Measurements from ENCODE around the gene CFAP20DC.
"Not testable (repeated sequence)": the region's sequence is repeated elsewhere in the genome, so short reads cannot be mapped to it uniquely, and the experiment has no call there.

The CFAP20DC gene

DNA sequence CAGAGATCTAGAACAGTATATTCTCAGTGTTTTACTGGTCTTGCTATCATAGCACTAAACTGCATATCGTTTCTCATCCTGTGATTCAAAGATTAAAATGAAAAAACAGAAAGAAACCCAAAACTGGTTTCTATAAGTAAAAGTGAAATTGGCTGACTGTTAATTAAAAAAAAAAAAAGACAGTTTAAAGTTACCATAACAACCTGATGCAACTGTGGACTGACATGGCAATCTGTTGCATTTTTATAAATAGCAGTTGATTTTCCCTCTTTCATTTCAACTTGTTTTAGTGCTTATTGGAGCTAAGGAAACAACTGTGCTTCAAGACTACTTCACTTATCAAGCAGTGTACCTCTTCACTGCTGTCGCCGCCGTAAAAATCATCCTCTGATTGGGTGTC is 186.6 kb downstream of the CFAP20DC start:
- ChIA-PET CTCF (interaction anchor here (0.6 kb wide), 1 partner anchor 1997 kb away, joined by 4 read pairs; no protein-coding TSS in a partner anchor), POLR2A (ENCODE audit: low non-redundant PET) (no interaction called here)

GRCh38 chr3:58861551-58861950 is 188.3 kb downstream of the CFAP20DC start:
- TF ChIP-seq CTCF (conservative IDR thresholded peaks at IDR 0.05; ENCODE audit: low read depth), result no peak
- no peak for DNase-seq (ENCODE audit: low spot score)
- POLR2A ChIA-PET (ENCODE audit: low non-redundant PET), result no interaction called here
- CTCF ChIA-PET, result interaction anchor here (0.6 kb wide), 1 partner anchor 36 kb away, joined by 3 read pairs; no protein-coding TSS in a partner anchor
- H3K27ac ChIP-seq, result no peak overlapping the region

More for the DNA sequence above, 186.6 kb downstream of the CFAP20DC start:
- H3K27ac ChIP-seq, result no peak overlapping the region
- no peak for TF ChIP-seq CTCF (conservative IDR thresholded peaks at IDR 0.05; ENCODE audit: low read depth)
- no peak for DNase-seq (ENCODE audit: low spot score)

DNA sequence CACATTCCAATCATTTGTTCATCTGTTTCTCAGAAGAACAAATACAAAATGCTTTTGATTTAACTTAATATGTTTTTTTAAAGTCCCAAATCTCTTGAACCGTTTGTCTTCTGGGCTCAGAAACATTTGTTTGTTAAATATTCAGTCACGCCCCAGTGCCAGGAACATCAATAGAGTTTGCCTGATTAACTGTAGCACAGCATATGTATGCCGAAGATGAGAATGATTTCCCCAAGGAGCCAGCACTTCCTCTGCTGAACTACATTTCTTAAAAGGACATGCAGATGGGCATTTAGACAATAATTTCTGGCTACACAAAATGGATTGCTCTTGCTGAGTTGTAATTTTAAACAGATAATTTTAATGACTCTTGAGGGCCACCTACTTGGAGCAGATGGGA is 191.7 kb downstream of the CFAP20DC start:
- no peak for TF ChIP-seq CTCF (conservative IDR thresholded peaks at IDR 0.05; ENCODE audit: low read depth)
- CTCF ChIA-PET, result no interaction called here
- H3K27ac ChIP-seq, result no peak overlapping the region
- POLR2A ChIA-PET (ENCODE audit: low non-redundant PET), result no interaction called here
- DNase-seq (ENCODE audit: low spot score), result no peak

DNA sequence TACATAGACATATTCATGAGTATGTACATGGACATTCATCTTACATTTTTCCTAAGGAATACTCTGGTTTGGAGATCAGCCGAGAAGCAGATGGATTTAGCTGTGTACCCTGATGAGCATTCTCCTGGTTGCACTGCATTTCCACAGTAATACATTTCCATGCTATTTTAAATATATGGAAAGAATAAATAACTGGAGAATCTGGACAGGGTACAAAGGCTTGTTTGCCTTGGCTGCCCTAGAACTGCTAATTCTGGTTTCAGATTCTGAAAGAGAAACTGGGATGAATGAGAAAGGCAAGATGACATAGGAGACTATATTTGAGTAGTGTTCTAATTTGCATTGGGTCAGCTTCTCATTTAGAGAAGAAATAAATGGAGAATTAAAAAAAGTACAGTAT is 192.4 kb downstream of the CFAP20DC start:
- ChIA-PET POLR2A (ENCODE audit: low non-redundant PET) (no interaction called here), CTCF (no interaction called here)
- no peak for TF ChIP-seq CTCF (conservative IDR thresholded peaks at IDR 0.05; ENCODE audit: low read depth)
- no peak overlapping the region for H3K27ac ChIP-seq
- DNase-seq (ENCODE audit: low spot score), result no peak

DNA sequence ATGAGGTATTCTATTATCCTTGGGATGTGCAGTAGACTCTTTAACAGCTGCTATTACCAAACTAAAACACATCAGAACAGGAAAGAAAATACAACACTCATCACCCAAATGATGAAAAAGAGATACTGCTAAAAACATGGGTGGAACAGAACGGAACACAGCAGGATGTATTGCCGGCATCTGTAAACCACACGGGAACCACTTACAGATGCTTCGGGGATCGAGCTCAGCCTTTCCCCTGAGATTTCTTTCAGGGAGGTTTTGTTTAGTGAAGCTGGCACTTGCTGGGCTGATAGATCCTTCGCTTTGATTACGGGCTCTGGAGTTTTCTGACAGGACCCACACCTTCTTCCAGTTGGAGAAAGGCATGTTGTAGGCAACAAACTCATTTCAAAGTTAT is 201.0 kb downstream of the CFAP20DC start:
- POLR2A ChIA-PET (ENCODE audit: low non-redundant PET), result no interaction called here
- no peak overlapping the region for H3K27ac ChIP-seq
- CTCF ChIA-PET, result no interaction called here
- no peak for TF ChIP-seq CTCF (conservative IDR thresholded peaks at IDR 0.05; ENCODE audit: low read depth)
- DNase-seq (ENCODE audit: low spot score), result no peak

GRCh38 chr3:58842050-58842747 is 207.6 kb downstream of the CFAP20DC start:
- POLR2A ChIA-PET (ENCODE audit: low non-redundant PET); DNase-seq (ENCODE audit: low spot score); CTCF ChIA-PET; H3K27ac ChIP-seq: not testable (repeated sequence)

DNA sequence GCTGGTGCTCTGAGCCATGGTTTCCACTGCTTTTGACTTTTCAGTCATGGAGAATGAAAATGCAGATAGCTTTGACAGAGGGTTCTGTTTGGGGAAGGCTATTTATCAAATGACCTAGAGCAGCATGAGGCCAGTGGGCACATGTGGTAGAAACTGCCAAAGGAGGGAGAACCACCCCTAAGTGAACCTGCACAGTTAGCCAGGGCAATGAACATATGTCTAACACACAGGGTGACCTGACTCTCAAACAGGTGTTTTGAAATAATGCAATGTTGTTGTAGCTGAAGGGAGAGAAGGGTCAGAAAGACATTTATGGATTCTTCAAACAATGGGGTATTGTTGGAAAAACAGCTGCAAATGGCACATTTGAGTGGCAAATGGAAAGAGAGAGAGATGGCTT is 208.9 kb downstream of the CFAP20DC start:
- no peak overlapping the region for H3K27ac ChIP-seq
- no peak for DNase-seq (ENCODE audit: low spot score)
- CTCF ChIA-PET, result no interaction called here
- POLR2A ChIA-PET (ENCODE audit: low non-redundant PET), result no interaction called here
- no peak for TF ChIP-seq CTCF (conservative IDR thresholded peaks at IDR 0.05; ENCODE audit: low read depth)

Data from RWPE1 (cell line).